Measurements from ENCODE around the gene NKAIN2. TPM values are rescaled to one million over a fixed set of nuclear protein-coding genes. Genes with fewer than 3 reads are reported as not detected.

Gene NKAIN2
- polyA plus RNA-seq, 1 donor from 2014 or later, result not detected

DNA sequence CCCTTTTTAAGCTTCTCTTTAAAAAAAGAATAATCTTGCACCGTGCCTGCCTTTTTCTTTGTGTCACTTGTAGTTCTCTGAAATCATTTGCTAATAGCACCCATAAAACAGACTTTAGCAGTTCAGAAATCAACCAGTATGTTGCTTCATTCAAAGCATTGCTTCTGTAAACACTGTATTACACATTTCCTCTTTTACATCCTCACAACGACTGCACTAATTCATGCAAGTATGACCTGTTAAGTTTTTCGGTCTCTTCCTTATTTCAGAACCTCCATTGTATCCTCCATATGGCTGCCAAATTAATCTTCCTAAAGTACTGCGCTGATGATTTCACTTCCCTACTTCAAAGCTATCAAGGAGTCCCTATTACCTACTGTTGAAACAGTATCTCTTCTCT, 1015.7 kb downstream of the NKAIN2 start:
- H3K4me1 Mint-ChIP-seq, result no peaks in the 10 kb centered on the region
- H3K27me3 Mint-ChIP-seq, result no peaks in the 10 kb centered on the region
- peaks cover 0 to 8% (median 4%) of the 10 kb centered on the region in 3 donors for H3K9me3 Mint-ChIP-seq

DNA sequence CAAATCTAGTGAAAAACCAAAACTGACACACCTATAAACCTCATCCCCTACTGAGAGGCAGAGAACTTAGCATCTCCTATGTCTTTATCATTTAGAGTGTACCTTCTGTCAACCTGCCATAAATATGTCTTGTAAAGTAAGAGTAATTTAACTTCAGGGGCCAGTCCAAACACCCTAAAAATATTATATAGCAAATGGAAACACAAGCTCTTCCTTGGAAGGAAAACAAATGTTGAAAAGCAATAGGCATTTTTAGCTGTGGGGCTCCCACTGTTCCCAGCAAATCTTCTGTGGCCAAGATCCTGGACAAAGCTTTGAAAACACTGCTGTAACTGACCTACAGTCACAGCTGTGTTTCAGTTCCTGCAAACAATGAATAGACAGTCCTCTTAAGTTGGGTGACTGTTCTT, 1018.5 kb downstream of the NKAIN2 start:
- Mint-ChIP-seq H3K36me3 (no peaks in the 10 kb centered on the region), H3K27me3 (no peaks in the 10 kb centered on the region), H3K4me3 (no peak overlapping the region), H3K4me1 (no peaks in the 10 kb centered on the region), H3K27ac (no peak overlapping the region), H3K9me3 (peaks cover 0 to 6% (median 4%) of the 10 kb centered on the region in 3 donors)

More for the DNA sequence above, 1015.7 kb downstream of the NKAIN2 start:
- Mint-ChIP-seq H3K36me3 (no peaks in the 10 kb centered on the region), H3K4me3 (no peak overlapping the region), H3K27ac (no peak overlapping the region)

DNA sequence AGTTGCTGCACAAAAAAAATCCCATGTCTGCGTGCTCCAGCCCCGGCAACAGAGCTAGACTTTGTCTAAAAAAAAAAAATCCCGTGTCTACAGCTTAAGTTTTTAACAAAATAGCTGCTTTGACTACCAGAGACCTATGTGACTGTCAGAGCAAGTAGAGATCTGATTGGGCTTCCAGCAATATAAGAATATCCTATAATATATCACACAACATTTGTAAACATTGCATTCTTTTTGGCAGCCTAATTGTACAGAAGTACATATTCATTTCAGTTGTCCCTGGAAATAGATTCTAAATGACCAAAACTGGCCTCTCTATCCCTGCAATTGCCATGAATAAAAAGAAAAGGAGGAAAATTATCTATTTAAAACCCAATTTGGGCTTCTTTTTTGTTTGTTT, 1019.1 kb downstream of the NKAIN2 start:
- Mint-ChIP-seq H3K36me3 (no peaks in the 10 kb centered on the region), H3K27me3 (no peaks in the 10 kb centered on the region), H3K4me1 (no peaks in the 10 kb centered on the region), H3K27ac (no peak overlapping the region), H3K4me3 (no peak overlapping the region), H3K9me3 (peaks cover 0 to 6% (median 4%) of the 10 kb centered on the region in 3 donors)

DNA sequence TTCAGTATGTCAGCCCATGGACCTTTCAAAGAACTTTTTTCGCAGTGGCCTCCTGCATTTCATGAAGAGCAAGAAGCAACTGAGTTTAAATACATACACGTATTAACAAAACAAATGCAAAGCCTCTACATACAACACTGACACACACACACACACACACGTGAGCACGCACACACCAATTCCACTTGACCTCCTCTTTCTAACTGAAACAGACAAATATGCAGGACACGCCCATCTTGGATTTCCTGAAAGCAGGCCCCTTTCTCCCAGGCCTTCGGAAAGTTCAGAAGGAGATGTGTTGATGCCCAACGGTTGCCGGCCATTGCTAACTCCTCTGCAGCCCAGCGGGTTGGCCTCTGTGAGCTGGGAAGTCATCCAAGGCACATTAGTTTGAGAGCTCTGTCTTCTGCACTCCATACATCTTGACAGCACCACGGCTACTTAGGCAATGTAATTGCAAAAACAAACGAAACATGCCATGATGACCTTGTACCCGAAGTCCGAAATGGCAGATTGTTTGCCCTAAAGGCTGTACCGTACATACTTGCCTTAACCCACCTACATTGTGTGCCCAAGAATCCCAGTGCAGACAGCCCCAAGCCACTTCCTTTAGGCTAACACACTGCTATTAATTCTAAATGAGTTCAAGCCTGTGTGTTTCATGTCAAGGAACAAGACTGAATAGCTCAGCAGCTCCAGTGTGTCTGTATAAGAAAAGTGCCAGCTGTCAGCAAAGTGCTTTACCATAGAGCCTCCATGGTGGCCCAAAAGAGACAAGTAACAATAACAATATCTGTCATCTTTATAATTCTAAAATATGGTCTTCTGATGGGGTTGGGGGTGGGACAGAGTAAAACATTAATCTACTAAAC, 1019.8 kb downstream of the NKAIN2 start:
- Mint-ChIP-seq H3K9me3 (peaks cover 0 to 6% (median 4%) of the 10 kb centered on the region in 3 donors), H3K27ac (no peak overlapping the region), H3K4me3 (no peak overlapping the region), H3K4me1 (no peaks in the 10 kb centered on the region), H3K27me3 (no peaks in the 10 kb centered on the region), H3K36me3 (no peaks in the 10 kb centered on the region)

DNA sequence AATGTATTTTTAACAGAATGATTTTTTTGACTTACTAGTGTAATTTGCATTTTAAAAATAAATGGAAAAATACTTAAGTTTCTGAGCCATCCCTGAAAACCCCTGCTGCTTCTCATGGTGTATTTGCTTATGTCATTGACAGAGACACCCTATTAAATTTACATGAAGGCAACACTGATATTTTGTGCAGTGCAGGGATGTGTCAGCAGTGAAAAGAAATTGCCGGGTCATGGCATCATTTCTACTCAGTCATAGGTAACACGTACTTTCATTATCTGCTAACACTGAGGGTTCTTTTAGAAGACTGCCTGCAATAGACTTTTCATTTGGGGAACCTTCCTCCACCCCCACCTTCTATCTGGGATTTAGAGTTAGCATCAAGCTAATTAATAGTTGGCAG, 1021.9 kb downstream of the NKAIN2 start:
- Mint-ChIP-seq H3K4me1 (no peaks in the 10 kb centered on the region), H3K4me3 (no peak overlapping the region), H3K27me3 (no peaks in the 10 kb centered on the region), H3K27ac (no peak overlapping the region), H3K36me3 (no peaks in the 10 kb centered on the region), H3K9me3 (peaks cover 0 to 6% (median 0%) of the 10 kb centered on the region in 3 donors)

DNA sequence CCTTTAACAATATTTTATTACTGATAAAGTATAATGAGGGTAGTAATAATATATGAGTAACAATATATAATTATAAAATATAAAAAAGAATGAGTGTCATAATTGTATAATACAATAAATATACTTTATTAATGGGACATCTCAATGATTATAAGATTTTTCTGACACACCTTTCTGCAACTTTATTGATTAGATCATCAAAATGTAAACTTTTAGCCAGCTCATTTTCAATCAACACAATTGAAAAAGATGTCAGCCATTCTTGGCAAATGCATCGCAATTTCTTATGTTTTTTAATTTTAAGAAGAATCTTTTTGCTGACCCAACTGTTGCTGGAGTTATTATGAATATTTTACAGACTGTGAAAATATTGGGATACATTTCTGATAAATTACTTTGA, 1026.2 kb downstream of the NKAIN2 start:
- H3K36me3 Mint-ChIP-seq, result no peaks in the 10 kb centered on the region
- H3K27me3 Mint-ChIP-seq, result no peaks in the 10 kb centered on the region
- H3K27ac Mint-ChIP-seq, result no peak overlapping the region
- no peaks in the 10 kb centered on the region for H3K4me1 Mint-ChIP-seq
- no peak overlapping the region for H3K4me3 Mint-ChIP-seq
- peaks cover 0 to 4% (median 0%) of the 10 kb centered on the region in 3 donors for H3K9me3 Mint-ChIP-seq

DNA sequence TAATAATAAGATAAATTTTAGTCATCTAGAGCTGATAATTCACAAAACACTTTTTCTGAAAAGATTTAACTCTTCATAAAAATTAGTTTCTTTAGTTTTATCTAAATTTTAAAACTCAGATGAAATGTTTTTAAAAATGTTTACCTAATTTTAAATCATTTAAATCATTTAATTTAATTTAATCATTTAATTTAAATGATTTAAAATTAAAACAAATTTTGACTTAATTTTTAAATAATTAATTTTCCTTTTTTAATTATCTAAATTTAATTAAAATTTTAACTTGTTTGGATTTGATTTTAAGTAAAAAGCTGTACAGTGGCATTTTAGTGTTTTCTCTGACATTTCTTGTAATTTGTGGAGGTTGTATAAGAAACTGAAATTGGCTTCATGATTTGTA, 1026.8 kb downstream of the NKAIN2 start:
- Mint-ChIP-seq H3K4me3 (no peak overlapping the region), H3K9me3 (peaks cover 0 to 4% (median 0%) of the 10 kb centered on the region in 3 donors), H3K36me3 (no peaks in the 10 kb centered on the region), H3K27ac (no peak overlapping the region), H3K4me1 (no peaks in the 10 kb centered on the region), H3K27me3 (no peaks in the 10 kb centered on the region)

DNA sequence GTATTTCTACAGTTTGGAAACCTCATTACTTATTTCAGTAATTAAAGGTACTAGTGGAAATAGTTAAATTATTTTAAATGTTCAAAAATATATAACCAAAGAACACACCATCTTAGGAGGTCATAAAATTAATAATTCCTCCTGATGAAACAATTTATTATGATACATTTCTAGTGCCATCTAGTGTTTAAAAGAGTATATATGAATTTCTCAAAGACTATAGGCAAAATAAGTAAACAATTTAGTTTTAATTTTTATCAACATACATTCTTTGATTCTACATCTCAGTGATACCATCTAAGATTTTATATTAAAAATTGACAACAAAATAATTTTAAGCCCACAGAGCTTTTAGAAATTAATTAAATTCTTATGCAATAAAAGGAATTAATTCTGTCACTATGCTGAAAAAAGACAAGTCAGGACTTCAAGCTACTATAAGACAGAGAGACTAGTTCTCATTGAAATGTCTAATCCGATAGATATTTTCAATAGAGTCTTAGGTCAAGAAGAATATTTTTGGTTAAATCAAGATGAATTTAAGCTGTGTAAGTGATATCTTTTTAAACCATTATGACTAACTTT, 1050.8 kb downstream of the NKAIN2 start:
- Mint-ChIP-seq H3K27ac (no peak overlapping the region), H3K9me3 (no peaks in the 10 kb centered on the region), H3K4me1 (no peaks in the 10 kb centered on the region), H3K27me3 (no peaks in the 10 kb centered on the region), H3K4me3 (no peak overlapping the region), H3K36me3 (no peaks in the 10 kb centered on the region)

DNA sequence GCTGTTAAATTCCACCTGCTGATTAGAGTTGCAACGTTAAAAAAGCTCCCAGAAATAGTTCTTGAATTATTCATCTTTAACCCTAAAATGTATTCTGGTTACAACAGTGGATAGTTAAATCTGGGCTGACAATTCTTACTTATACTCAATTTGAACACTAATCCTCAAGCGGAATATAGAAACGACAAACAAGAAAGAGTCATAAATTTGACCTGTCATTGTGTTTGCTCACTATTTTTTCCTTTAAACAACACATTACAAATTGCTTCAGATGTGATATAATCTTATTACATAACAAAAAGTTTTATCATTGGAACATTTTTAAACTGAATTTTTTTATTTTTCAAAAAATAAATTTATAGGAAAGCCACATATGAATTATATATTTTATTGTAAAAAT, 1054.1 kb downstream of the NKAIN2 start:
- Mint-ChIP-seq H3K4me1 (no peaks in the 10 kb centered on the region), H3K27ac (no peak overlapping the region), H3K36me3 (no peaks in the 10 kb centered on the region), H3K27me3 (no peaks in the 10 kb centered on the region), H3K4me3 (no peak overlapping the region), H3K9me3 (no peaks in the 10 kb centered on the region)

DNA sequence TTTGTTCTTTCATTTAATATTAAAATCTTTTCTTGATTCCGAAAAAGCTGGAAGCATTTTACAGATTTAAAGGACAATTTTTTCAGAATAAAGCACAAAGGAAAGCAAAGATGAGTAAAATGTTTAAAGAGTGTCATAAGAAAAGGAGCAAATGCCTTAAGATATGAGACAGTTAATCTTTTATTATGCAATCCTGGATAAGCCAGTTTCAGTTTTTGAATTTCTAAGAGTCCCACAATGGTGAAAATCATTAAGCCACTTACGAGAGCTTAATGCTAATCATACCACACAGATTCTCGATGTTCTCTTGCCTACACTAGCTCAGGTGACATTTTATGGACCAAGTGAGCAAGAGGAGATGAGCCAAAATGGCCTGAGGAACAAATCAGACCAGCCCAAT, 1054.9 kb downstream of the NKAIN2 start:
- Mint-ChIP-seq H3K36me3 (no peaks in the 10 kb centered on the region), H3K27me3 (no peaks in the 10 kb centered on the region), H3K27ac (no peak overlapping the region), H3K4me3 (peak overlapping the region in 1 of 4 donors; percentile 5), H3K4me1 (no peaks in the 10 kb centered on the region), H3K9me3 (no peaks in the 10 kb centered on the region)

DNA sequence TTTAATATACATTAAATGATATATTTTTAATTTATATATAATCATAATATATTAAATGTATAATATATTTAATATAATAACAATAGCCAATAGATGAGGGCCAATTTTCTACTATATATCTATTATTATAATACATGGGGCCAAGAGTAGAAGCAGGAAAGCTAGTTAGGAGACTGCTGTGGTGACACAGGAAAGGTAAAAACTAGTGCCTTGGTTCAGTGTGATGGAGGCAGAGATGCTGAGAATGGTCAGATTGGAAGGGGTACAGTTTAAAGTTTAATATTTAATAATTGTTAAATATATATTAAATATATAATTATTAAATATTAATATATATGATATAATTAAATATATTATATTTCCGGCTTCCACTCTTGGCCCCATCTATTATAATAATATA, 1055.7 kb downstream of the NKAIN2 start:
- no peaks in the 10 kb centered on the region for H3K9me3 Mint-ChIP-seq
- H3K4me1 Mint-ChIP-seq, result no peaks in the 10 kb centered on the region
- no peaks in the 10 kb centered on the region for H3K36me3 Mint-ChIP-seq
- no peak overlapping the region for H3K4me3 Mint-ChIP-seq
- H3K27me3 Mint-ChIP-seq, result no peaks in the 10 kb centered on the region
- no peak overlapping the region for H3K27ac Mint-ChIP-seq

DNA sequence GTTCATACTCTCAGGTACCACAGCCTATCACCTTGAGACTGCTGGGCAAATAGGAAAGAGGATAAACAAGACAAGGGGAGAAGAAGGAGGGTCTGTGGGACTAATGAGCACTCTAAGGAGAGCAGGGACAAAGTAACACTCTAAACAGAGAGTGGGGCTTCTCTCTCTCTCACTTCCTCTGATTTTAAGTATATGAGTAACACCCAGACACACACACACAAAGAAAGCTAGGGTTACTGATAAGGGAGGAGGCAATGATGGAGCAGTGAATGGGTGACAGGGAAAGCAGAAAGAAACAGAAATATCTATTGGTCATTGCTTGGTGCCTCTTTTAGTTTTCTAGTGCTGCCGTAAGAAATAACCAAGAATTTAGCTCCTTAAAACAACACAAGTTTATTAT, 1062.4 kb downstream of the NKAIN2 start:
- H3K27me3 Mint-ChIP-seq, result no peaks in the 10 kb centered on the region
- H3K9me3 Mint-ChIP-seq, result peaks cover 0 to 4% (median 0%) of the 10 kb centered on the region in 3 donors
- peak overlapping the region in 1 of 4 donors; percentile 18 for H3K4me3 Mint-ChIP-seq
- no peaks in the 10 kb centered on the region for H3K36me3 Mint-ChIP-seq
- H3K27ac Mint-ChIP-seq, result no peak overlapping the region
- no peaks in the 10 kb centered on the region for H3K4me1 Mint-ChIP-seq

DNA sequence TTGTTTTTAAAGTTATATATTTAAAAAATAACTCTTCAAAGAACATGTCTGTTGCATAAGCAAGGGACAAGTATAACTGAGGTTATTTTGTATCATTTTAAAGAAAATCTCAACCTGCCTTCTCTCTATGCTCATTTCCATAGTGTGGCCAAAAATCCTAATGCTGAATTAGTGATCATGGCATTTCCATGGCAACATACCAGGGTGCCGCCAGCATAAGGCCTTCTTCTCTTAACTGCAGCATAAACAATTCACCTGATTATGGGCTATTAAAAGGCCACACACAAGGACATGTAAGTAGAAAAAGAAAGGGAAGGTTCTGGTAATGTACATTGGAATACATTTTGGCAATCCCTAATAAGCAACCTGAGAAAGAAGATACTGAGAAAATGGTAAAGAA, 1063.5 kb downstream of the NKAIN2 start:
- Mint-ChIP-seq H3K4me3 (no peak overlapping the region), H3K9me3 (peaks cover 0 to 4% (median 0%) of the 10 kb centered on the region in 3 donors), H3K27ac (no peak overlapping the region), H3K4me1 (no peaks in the 10 kb centered on the region), H3K27me3 (no peaks in the 10 kb centered on the region), H3K36me3 (no peaks in the 10 kb centered on the region)

DNA sequence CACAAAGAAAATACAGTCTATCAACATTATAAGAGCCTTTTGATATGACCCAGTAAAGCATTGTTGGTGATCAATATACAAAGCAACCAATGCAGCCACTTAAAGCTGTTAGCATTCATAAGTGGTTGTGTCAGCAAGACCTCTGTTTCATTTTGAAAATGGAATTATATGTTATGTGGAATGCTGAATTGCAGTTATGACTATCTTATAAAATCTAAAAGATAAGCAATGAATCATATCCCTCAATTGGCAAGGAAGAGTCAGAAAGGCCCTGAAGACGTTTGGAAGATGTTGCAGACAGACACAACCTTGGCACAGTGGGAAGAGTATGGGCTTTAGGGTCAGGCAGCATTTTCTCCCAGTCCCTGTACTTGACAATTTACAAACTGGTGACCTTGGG, 1064.8 kb downstream of the NKAIN2 start:
- Mint-ChIP-seq H3K27ac (no peak overlapping the region), H3K9me3 (peaks cover 0 to 4% (median 4%) of the 10 kb centered on the region in 3 donors), H3K27me3 (no peaks in the 10 kb centered on the region), H3K4me3 (no peak overlapping the region), H3K36me3 (no peaks in the 10 kb centered on the region), H3K4me1 (no peaks in the 10 kb centered on the region)

DNA sequence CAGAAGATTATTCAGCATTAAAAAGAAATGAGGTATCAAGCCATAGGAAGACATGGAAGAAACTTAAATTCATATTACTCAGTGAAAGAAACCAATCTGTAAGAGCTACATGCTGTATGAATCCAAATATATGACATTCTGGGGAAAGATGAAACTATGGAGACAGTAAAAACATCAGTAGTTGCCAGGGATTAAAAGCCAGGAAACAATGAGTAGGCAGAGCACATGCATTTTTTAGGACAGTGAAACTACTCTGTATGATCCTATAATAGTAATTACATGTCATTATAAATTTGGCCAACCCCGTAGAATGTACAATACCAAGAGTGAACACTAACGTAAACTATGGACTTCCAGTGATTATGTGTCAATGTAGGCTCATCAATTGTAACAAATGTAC, 1065.8 kb downstream of the NKAIN2 start:
- H3K4me3 Mint-ChIP-seq, result no peak overlapping the region
- H3K27me3 Mint-ChIP-seq, result no peaks in the 10 kb centered on the region
- no peak overlapping the region for H3K27ac Mint-ChIP-seq
- no peaks in the 10 kb centered on the region for H3K4me1 Mint-ChIP-seq
- H3K36me3 Mint-ChIP-seq, result no peaks in the 10 kb centered on the region
- peaks cover 0 to 4% (median 4%) of the 10 kb centered on the region in 3 donors for H3K9me3 Mint-ChIP-seq

Measured in IgD-negative memory B cell (primary cell).